NCI-H345 treated with DMSO at 0.1 percent for 48 hours (cell line): ENCODE results near the gene TMEM60.

Source experiments
- DNase-seq: peaks from one replicate; lab custom pipeline; 2025; ENCODE audit not compliant: unreplicated experiment; lab: John Stamatoyannopoulos, UW

Gene TMEM60

GRCh38 chr7:77778535-77778934, 19.7 kb downstream of the TMEM60 start:
- DNase-seq: no peak

GRCh38 chr7:77771901-77772300, 26.3 kb downstream of the TMEM60 start:
- DNase-seq: no peak

GRCh38 chr7:77770316-77770715, 27.9 kb downstream of the TMEM60 start:
- no peak for DNase-seq

GRCh38 chr7:77766801-77767605, 31.2 kb downstream of the TMEM60 start:
- DNase-seq: no peak

GRCh38 chr7:77765906-77766800, 32.1 kb downstream of the TMEM60 start:
- DNase-seq: no peak

- DNase-seq: no peak
Measured at GRCh38 chr7:77765481-77765880, 32.8 kb downstream of the TMEM60 start.

GRCh38 chr7:77760809-77761453, 37.3 kb downstream of the TMEM60 start:
- DNase-seq: no peak

GRCh38 chr7:77759294-77759889, 38.8 kb downstream of the TMEM60 start:
- DNase-seq: peak; percentile 27

GRCh38 chr7:77757589-77757988, 40.6 kb downstream of the TMEM60 start:
- DNase-seq: no peak

- peak; percentile 62 for DNase-seq
Measured at GRCh38 chr7:77753173-77753572, 45.1 kb downstream of the TMEM60 start.

GRCh38 chr7:77752016-77752415, 46.2 kb downstream of the TMEM60 start:
- no peak for DNase-seq

- DNase-seq: no peak
Measured at GRCh38 chr7:77747718-77748117, 50.5 kb downstream of the TMEM60 start.

- no peak for DNase-seq
Measured at GRCh38 chr7:77747178-77747577, 51.1 kb downstream of the TMEM60 start.

GRCh38 chr7:77746824-77747165, 51.4 kb downstream of the TMEM60 start:
- no peak for DNase-seq

GRCh38 chr7:77746164-77746823, 51.9 kb downstream of the TMEM60 start:
- no peak for DNase-seq

- DNase-seq: no peak
Measured at GRCh38 chr7:77745746-77746145, 52.5 kb downstream of the TMEM60 start.
